Lower leg skin (tissue), 3 donors: ENCODE results near the gene CLIC4.

Experiments used
- CTCF ChIP-seq, 3 donors: fragments of 450-650 bp; IDR thresholded peaks; one replicate each; pipeline ENCODE4 v1.5.1; 2016; ENCODE audit warnings: antibody characterized with exemption in 3 of 3, mild to moderate bottlenecking in 3 of 3, moderate library complexity in 2 of 3
- POLR2A ChIP-seq, 2 donors: fragments of 450-650 bp; IDR thresholded peaks; one replicate each; pipeline ENCODE4 v1.6.1; 2016 to 2017; ENCODE audit warnings: antibody characterized with exemption in 2 of 2, mild to moderate bottlenecking in 1 of 2, moderate library complexity in 1 of 2

- no peak for TF ChIP-seq POLR2A (IDR thresholded peaks at IDR 0.05)
- TF ChIP-seq CTCF (IDR thresholded peaks at IDR 0.05): no peak
Measured at GRCh38 chr1:24749886-24750285, 4.6 kb downstream of the CLIC4 start.
